PC-3 (cell line): ENCODE data around the gene KCNC2. TPM values are rescaled to one million over a fixed set of nuclear protein-coding genes. Genes with fewer than 3 reads are reported as not detected.

Source experiments
- ATAC-seq: fragments of 200-7000 bp; cut with Tn5 transposase; 2 replicates; pipeline ENCODE4 v1.9.1; 2020; ENCODE audit warnings: mild to moderate bottlenecking, moderate library complexity
- BruUV-seq: library from RNA; stranded (reverse); fragments of 400-500 nt; replicated peaks from 2 replicates; lab custom pipeline; 2021; lab: Mats Ljungman, UMichigan
- CTCF ChIA-PET: fragments of 300-600 bp; sonication (Branson Sonifier 250); formaldehyde crosslinking; loops from one replicate; lab custom pipeline; 2022; ENCODE audit warnings: antibody characterized with exemption; lab: Charles Lee
- POLR2A ChIA-PET: fragments of 300-600 bp; sonication (Branson Sonifier 250); formaldehyde crosslinking; loops from one replicate; lab custom pipeline; 2022; ENCODE audit warnings: antibody characterized with exemption; ENCODE audit not compliant: unreplicated experiment; lab: Charles Lee
- DNase-seq: peaks from one replicate; pipeline ENCODE4 v3.0.0-alpha.2; 2015
- H2AFZ ChIP-seq: fragments of 300-600 bp; sonication (generic); 2 replicates; pipeline ENCODE4 v1.6.0; 2016; ENCODE audit warnings: antibody characterized with exemption, low read length
- H3F3A ChIP-seq: fragments of 300-600 bp; sonication (generic); one replicate; pipeline ENCODE4 v1.6.0; 2017; ENCODE audit warnings: antibody characterized with exemption, low read length, control low read depth, mild to moderate bottlenecking; ENCODE audit not compliant: unreplicated experiment
- H3K27ac ChIP-seq: fragments of 300-600 bp; sonication (generic); 2 replicates; pipeline ENCODE4 v1.5.1; 2016; ENCODE audit warnings: mild to moderate bottlenecking, low read length
- H3K27me3 ChIP-seq: fragments of 300-600 bp; sonication (generic); 2 replicates; pipeline ENCODE4 v1.6.1; 2016; ENCODE audit warnings: low read length, mixed read lengths
- H3K36me3 ChIP-seq: fragments of 300-600 bp; sonication (generic); 2 replicates; pipeline ENCODE4 v1.6.1; 2016; ENCODE audit warnings: low read depth, mixed run types, low read length, mixed read lengths
- H3K4me1 ChIP-seq: fragments of 300-600 bp; sonication (generic); 2 replicates; pipeline ENCODE4 v1.5.1; 2016; ENCODE audit warnings: low read length; ENCODE audit not compliant: insufficient read depth
- H3K4me2 ChIP-seq: fragments of 300-600 bp; sonication (generic); 2 replicates; pipeline ENCODE4 v1.6.0; 2016; ENCODE audit warnings: low read length
- H3K4me3 ChIP-seq: fragments of 300-600 bp; sonication (generic); 2 replicates; pipeline ENCODE4 v1.5.1; 2016; ENCODE audit warnings: mild to moderate bottlenecking, low read length, mixed read lengths
- H3K79me2 ChIP-seq: fragments of 300-600 bp; sonication (generic); 2 replicates; pipeline ENCODE4 v1.6.1; 2017; ENCODE audit warnings: low read length, mixed read lengths
- H3K9ac ChIP-seq: fragments of 300-600 bp; sonication (generic); 2 replicates; pipeline ENCODE4 v1.6.0; 2016; ENCODE audit warnings: mild to moderate bottlenecking, low read length
- H3K9me2 ChIP-seq: fragments of 300-600 bp; sonication (generic); replicated peaks from 2 replicates; pipeline ENCODE4 v1.6.1; 2016; ENCODE audit warnings: mixed run types, low read length, mixed read lengths
- H3K9me3 ChIP-seq: fragments of 300-600 bp; sonication (generic); 2 replicates; pipeline ENCODE4 v1.6.1; 2016; ENCODE audit warnings: low read length, mixed read lengths
- H4K20me1 ChIP-seq: fragments of 300-600 bp; sonication (generic); 2 replicates; pipeline ENCODE4 v1.6.1; 2016; ENCODE audit warnings: low read length, mixed read lengths
- EZH2 ChIP-seq: fragments of 300-600 bp; sonication (generic); IDR thresholded peaks from one replicate; pipeline ENCODE4 v1.6.1; 2017; ENCODE audit warnings: antibody characterized with exemption, mild to moderate bottlenecking, low read length; ENCODE audit not compliant: unreplicated experiment
- EZH2phosphoT487 ChIP-seq: fragments of 300-600 bp; sonication (generic); IDR thresholded peaks from 2 replicates; pipeline ENCODE4 v1.6.1; 2018; ENCODE audit warnings: mild to moderate bottlenecking, antibody characterized with exemption, low read length, borderline replicate concordance
- intact Hi-C: fragments of 100-400 bp; cut with micrococcal nuclease; formaldehyde crosslinking; loops from 2 replicates; pipeline ENCODE4 v1.9.0; 2023
- total RNA-seq: library from RNA; depleted of rRNA; stranded (reverse); fragments of >200 nt; gene quantifications from 2 replicates; pipeline ENCODE4 v1.2.3, GENCODE V29; 2014
- TF ChIP-seq, protein P1 (sequence below): fragments of 300-600 bp; sonication (generic); conservative IDR thresholded peaks from 2 replicates; pipeline ENCODE4 v1.5.1; 2017; ENCODE audit warnings: antibody characterized with exemption, low read depth, mild to moderate bottlenecking, low read length

KCNC2 gene
- total RNA-seq, 1 experiment from 2014 or later, result not detected

DNA sequence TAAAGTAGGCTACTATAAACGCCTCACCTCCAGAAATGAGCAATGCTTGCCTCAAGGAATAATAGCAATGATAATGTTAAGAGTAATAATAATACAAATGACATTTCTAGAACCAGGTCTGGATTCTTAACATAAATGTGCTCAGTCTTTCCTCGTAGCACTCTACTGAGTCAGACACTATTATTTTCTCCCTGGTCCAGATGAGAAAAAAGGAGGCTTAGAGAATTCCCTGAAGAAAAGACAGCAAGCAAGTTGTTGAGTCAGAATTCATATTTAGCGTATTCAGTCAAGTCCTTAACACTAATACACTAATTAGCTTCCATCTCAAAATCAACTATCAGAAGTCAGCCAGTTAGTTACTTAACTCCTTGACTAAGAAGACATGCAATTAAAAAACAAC lies 13.2 kb downstream of the KCNC2 start:
- no peak overlapping the region for H3K27ac ChIP-seq
- no peaks in the 10 kb centered on the region for H3K27me3 ChIP-seq
- peaks cover 15% of the 10 kb centered on the region for H3K4me1 ChIP-seq
- no peaks in the 10 kb centered on the region for H3K79me2 ChIP-seq
- intact Hi-C loops, result loop anchor here (2.0 kb wide), 1 partner anchor 40 kb away; no protein-coding TSS in a partner anchor
- no peaks in the 10 kb centered on the region for H3K9me3 ChIP-seq
- H3F3A ChIP-seq, result no peaks in the 10 kb centered on the region
- H4K20me1 ChIP-seq, result no peaks in the 10 kb centered on the region
- CTCF ChIA-PET, result no interaction called here
- POLR2A ChIA-PET, result no interaction called here
- H3K9me2 ChIP-seq, result no peaks in the 10 kb centered on the region
- H3K36me3 ChIP-seq, result no peaks in the 10 kb centered on the region
- H3K4me3 ChIP-seq, result no peak overlapping the region
- BruUV-seq, result no TSS peak
- H2AFZ ChIP-seq, result no peak overlapping the region
- peak overlapping the region; percentile 24 for H3K4me2 ChIP-seq
- no peak for DNase-seq
- no peak overlapping the region for H3K9ac ChIP-seq
- TF ChIP-seq EZH2 (no peak), EZH2phosphoT487 (no peak)
- TF ChIP-seq, protein P1, sequence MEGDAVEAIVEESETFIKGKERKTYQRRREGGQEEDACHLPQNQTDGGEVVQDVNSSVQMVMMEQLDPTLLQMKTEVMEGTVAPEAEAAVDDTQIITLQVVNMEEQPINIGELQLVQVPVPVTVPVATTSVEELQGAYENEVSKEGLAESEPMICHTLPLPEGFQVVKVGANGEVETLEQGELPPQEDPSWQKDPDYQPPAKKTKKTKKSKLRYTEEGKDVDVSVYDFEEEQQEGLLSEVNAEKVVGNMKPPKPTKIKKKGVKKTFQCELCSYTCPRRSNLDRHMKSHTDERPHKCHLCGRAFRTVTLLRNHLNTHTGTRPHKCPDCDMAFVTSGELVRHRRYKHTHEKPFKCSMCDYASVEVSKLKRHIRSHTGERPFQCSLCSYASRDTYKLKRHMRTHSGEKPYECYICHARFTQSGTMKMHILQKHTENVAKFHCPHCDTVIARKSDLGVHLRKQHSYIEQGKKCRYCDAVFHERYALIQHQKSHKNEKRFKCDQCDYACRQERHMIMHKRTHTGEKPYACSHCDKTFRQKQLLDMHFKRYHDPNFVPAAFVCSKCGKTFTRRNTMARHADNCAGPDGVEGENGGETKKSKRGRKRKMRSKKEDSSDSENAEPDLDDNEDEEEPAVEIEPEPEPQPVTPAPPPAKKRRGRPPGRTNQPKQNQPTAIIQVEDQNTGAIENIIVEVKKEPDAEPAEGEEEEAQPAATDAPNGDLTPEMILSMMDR, result no peak
- no peak for ATAC-seq

DNA sequence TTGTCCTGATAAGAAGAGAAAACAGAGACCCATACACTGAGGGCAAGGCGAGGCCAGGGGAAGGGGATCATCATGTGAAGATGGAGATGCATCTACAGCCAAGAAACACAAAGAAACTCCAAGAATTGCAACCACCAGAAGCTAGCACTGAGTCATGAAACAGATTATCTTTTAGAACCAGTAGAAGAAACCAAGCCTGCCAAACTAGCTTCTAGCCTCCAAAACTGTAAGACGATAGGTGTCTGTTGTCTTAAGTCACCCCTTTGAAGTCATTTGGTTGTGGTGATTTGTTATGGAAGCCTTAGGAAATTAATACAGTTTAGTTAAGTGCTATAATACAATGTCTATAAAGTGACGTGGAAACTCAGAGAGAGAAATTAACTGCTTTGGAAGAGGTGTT lies 15.4 kb downstream of the KCNC2 start:
- Histone ChIP-seq H3K4me1 (peaks cover 15% of the 10 kb centered on the region), H3K27ac (no peak overlapping the region), H3F3A (no peaks in the 10 kb centered on the region), H3K27me3 (no peaks in the 10 kb centered on the region), H3K9me2 (no peaks in the 10 kb centered on the region), H3K4me3 (no peak overlapping the region), H3K9me3 (no peaks in the 10 kb centered on the region), H3K36me3 (no peaks in the 10 kb centered on the region), H3K4me2 (no peak overlapping the region), H3K9ac (no peak overlapping the region), H4K20me1 (no peaks in the 10 kb centered on the region), H3K79me2 (no peaks in the 10 kb centered on the region), H2AFZ (no peak overlapping the region)
- ATAC-seq (no peak), DNase-seq (peak; percentile 15)
- ChIA-PET CTCF (no interaction called here), POLR2A (no interaction called here)
- TF ChIP-seq, protein P1, result no peak
- no peak for TF ChIP-seq EZH2
- TF ChIP-seq EZH2phosphoT487, result no peak
- intact Hi-C loops, result no loop called here
- no TSS peak for BruUV-seq

DNA sequence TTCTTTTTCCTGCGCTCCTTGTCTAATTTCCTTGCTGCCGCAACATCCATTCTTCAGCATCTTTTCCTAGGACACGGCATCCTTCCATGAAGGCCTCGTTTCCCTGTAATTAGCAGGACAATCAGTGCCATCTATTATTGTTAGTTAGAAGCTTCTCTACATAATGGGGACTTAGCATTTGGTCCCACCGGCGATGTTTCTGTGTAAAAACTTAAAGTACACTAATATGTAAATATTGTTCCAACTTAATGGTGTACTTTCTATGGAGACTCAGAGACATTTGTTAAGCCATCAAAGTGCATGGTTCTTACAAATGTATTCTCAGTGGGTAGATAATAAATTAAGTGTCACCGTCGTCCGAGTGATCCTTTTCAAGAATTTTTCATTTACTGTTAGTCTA lies 17.4 kb downstream of the KCNC2 start:
- no peak for ATAC-seq
- no peak for DNase-seq
- H3F3A ChIP-seq, result no peaks in the 10 kb centered on the region
- no peak overlapping the region for H3K4me3 ChIP-seq
- no peaks in the 10 kb centered on the region for H3K27me3 ChIP-seq
- no peaks in the 10 kb centered on the region for H3K79me2 ChIP-seq
- no peaks in the 10 kb centered on the region for H4K20me1 ChIP-seq
- no peaks in the 10 kb centered on the region for H3K9me3 ChIP-seq
- no peak overlapping the region for H3K9ac ChIP-seq
- H3K4me1 ChIP-seq, result peaks cover 10% of the 10 kb centered on the region
- H3K36me3 ChIP-seq, result no peaks in the 10 kb centered on the region
- intact Hi-C loops, result no loop called here
- TF ChIP-seq, protein P1, result no peak
- TF ChIP-seq EZH2phosphoT487 (no peak), EZH2 (no peak)
- H3K9me2 ChIP-seq, result no peaks in the 10 kb centered on the region
- ChIA-PET CTCF (no interaction called here), POLR2A (interaction anchor here (0.6 kb wide), 1 partner anchor 760 kb away, joined by 3 read pairs; no protein-coding TSS in a partner anchor)
- H3K4me2 ChIP-seq, result no peak overlapping the region
- no TSS peak for BruUV-seq
- H3K27ac ChIP-seq, result no peak overlapping the region
- H2AFZ ChIP-seq, result no peak overlapping the region
